ENCODE data around the gene FRAT1. TPM values are rescaled to one million over a fixed set of nuclear protein-coding genes. Genes with fewer than 3 reads are reported as not detected.
A peak's percentile ranks its signal among the peaks of the same experiment; 100 is the strongest.

The FRAT1 gene
- total RNA-seq, 2 donors from 2014 or later: 18.0 to 20.1 TPM

GRCh38 chr10:97291357-97292096, 27.5 kb upstream of the FRAT1 start:
- Histone ChIP-seq H3K27me3 (replicated peaks; ENCODE audit: insufficient read depth) (no peaks in the 10 kb centered on the region), H3K36me3 (no peaks in the 10 kb centered on the region), H3K27ac (peak overlapping the region; percentile 92 to 96), H3K4me1 (replicated peaks) (peaks cover 5% of the 10 kb centered on the region), H3K9me3 (no peaks in the 10 kb centered on the region), H3K4me3 (peak overlapping the region; percentile 64 to 79)
- DNase-seq (ENCODE audit: low spot score): no peak
- TF ChIP-seq POLR2A (IDR thresholded peaks at IDR 0.05) (no peak), POLR2AphosphoS5 (IDR thresholded peaks at IDR 0.05) (no peak), CTCF (IDR thresholded peaks at IDR 0.05) (no peak)
- intact Hi-C loops (cut with DNase I): loop anchor here (5.0 kb wide), 1 partner anchor 41 kb away; the partner anchor contains the start of gene FRAT2
- WGBS: 50% methylated on average over 25 of the region's 25 CpGs

GRCh38 chr10:97292097-97292861, 26.8 kb upstream of the FRAT1 start, which contains the start of gene ARHGAP19:
Gene ARHGAP19 (minus strand): TSS chr10:97292637. CDS start chr10:97292627, 10 bp downstream.
- no peaks in the 10 kb centered on the region for H3K27me3 ChIP-seq (replicated peaks; ENCODE audit: insufficient read depth)
- under 1% methylated on average over 55 of the region's 55 CpGs for WGBS
- H3K27ac ChIP-seq: peak within 1 kb of the TSS; percentile 92 to 96
- H3K4me3 ChIP-seq: peak within 1 kb of the TSS; percentile 64 to 79
- peaks cover 5% of the 10 kb centered on the region for H3K4me1 ChIP-seq (replicated peaks)
- no peaks in the 10 kb centered on the region for H3K36me3 ChIP-seq
- intact Hi-C loops (cut with DNase I): loop anchor here (5.0 kb wide), 1 partner anchor 40 kb away; the partner anchor contains the start of gene FRAT2
- no peaks in the 10 kb centered on the region for H3K9me3 ChIP-seq
- TF ChIP-seq POLR2AphosphoS5 (IDR thresholded peaks at IDR 0.05) (peak; percentile 97), CTCF (IDR thresholded peaks at IDR 0.05) (peak in 1 of 4 experiments; percentile 38), POLR2A (IDR thresholded peaks at IDR 0.05) (peak; percentile 92)
- peak; percentile 97 for DNase-seq (ENCODE audit: low spot score)

DNA sequence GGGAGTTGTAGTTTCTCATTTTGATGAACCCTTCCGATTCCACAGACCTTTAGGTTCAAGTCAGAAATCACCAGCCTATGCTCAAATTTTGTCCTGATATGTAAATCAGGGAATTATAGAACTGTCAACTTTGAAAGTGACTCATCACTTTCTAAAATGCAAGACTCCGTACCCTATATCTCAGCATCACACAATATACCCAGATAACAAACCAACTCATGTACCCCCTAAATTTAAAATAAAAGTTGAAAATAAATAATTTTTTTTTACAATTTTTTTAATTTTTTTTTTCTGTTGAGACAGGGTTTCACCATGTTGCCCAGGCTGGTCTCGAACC, 26.2 kb upstream of the FRAT1 start:
- Histone ChIP-seq H3K4me1 (replicated peaks) (peaks cover 5% of the 10 kb centered on the region), H3K4me3 (no peak overlapping the region), H3K27me3 (replicated peaks; ENCODE audit: insufficient read depth) (no peaks in the 10 kb centered on the region), H3K27ac (no peak overlapping the region), H3K9me3 (no peaks in the 10 kb centered on the region), H3K36me3 (no peaks in the 10 kb centered on the region)
- intact Hi-C loops (cut with DNase I): loop anchor here (5.0 kb wide), 1 partner anchor 39 kb away; the partner anchor contains the start of gene FRAT2
- no peak for TF ChIP-seq POLR2A (IDR thresholded peaks at IDR 0.05)
- no peak for TF ChIP-seq POLR2AphosphoS5 (IDR thresholded peaks at IDR 0.05)
- TF ChIP-seq CTCF (IDR thresholded peaks at IDR 0.05): no peak
- WGBS: 61% methylated on average over 3 of the region's 3 CpGs
- DNase-seq (ENCODE audit: low spot score): no peak

DNA sequence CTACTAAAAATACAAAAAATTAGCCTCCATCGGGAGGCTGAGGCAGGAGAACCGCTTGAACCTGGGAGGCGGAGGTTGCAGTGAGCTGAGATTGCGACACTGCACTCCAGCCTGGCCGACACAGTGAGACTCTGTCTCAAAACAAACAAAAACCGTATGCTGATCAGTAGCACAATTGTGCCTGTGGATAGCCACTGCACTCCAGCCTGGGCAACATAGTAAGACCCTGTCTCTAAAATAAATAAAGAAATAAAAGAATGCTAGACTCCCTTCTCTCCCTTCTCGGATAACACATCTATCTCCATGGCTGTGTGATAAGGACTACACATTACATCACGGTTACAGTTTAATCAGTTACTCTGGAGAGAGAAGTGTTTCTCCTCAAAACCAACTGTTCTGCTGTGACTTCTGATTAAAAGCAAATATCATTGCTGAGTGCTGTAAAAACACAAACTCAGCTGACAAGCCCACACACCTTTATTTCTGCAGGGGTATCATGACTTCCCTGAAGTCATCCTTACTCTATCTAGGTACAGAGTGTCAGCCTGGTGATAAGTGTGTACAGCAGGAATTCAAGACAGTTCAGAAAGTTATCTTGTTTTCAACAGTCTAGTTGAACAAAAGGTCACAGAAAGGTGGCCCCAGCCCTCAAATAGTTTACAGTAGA, 21.4 kb upstream of the FRAT1 start:
- intact Hi-C loops (cut with DNase I): no loop called here
- Histone ChIP-seq H3K36me3 (no peaks in the 10 kb centered on the region), H3K4me3 (no peak overlapping the region), H3K4me1 (replicated peaks) (no peaks in the 10 kb centered on the region), H3K9me3 (no peaks in the 10 kb centered on the region), H3K27ac (no peak overlapping the region), H3K27me3 (replicated peaks; ENCODE audit: insufficient read depth) (no peaks in the 10 kb centered on the region)
- DNase-seq (ENCODE audit: low spot score): no peak
- TF ChIP-seq POLR2AphosphoS5 (IDR thresholded peaks at IDR 0.05): no peak
- no peak for TF ChIP-seq CTCF (IDR thresholded peaks at IDR 0.05)
- TF ChIP-seq POLR2A (IDR thresholded peaks at IDR 0.05): no peak
- WGBS: 78% methylated on average over 8 of the region's 8 CpGs

All from prostate gland (tissue), 2 donors.